ENCODE data around the gene TNS3.
A peak's percentile ranks its signal among the peaks of the same experiment; 100 is the strongest.

The TNS3 gene

GRCh38 chr7:47536661-47537611, 45.0 kb downstream of the TNS3 start:
- DNase-seq (ENCODE audit: low spot score in 2 of 2) (no peak), ATAC-seq (replicated peaks; ENCODE audit: extremely low read depth, poor library complexity, severe bottlenecking) (no peak)
- no peaks in the 10 kb centered on the region for H3K4me1 Mint-ChIP-seq
- no peaks in the 10 kb centered on the region for H3K36me3 Mint-ChIP-seq (ENCODE audit: insufficient read depth)
- no peaks in the 10 kb centered on the region for H3K9me3 Mint-ChIP-seq
- H3K27ac Mint-ChIP-seq (ENCODE audit: low read depth) = no peak overlapping the region
- H3K4me3 Mint-ChIP-seq = no peak overlapping the region
- no peaks in the 10 kb centered on the region for H3K27me3 Mint-ChIP-seq

- ATAC-seq (replicated peaks; ENCODE audit: extremely low read depth, poor library complexity, severe bottlenecking) (no peak), DNase-seq (ENCODE audit: low spot score in 2 of 2) (no peak)
- no peaks in the 10 kb centered on the region for H3K4me1 Mint-ChIP-seq
- no peak overlapping the region for H3K4me3 Mint-ChIP-seq
- H3K27ac Mint-ChIP-seq (ENCODE audit: low read depth) = no peak overlapping the region
- no peaks in the 10 kb centered on the region for H3K9me3 Mint-ChIP-seq
- no peaks in the 10 kb centered on the region for H3K27me3 Mint-ChIP-seq
- H3K36me3 Mint-ChIP-seq (ENCODE audit: insufficient read depth) = no peaks in the 10 kb centered on the region
These were observed 45.9 kb downstream of the TNS3 start for GRCh38 chr7:47535704-47536628.

GRCh38 chr7:47535035-47535703, 46.7 kb downstream of the TNS3 start:
- no peak for ATAC-seq (replicated peaks; ENCODE audit: extremely low read depth, poor library complexity, severe bottlenecking)

GRCh38 chr7:47534322-47535034, 47.4 kb downstream of the TNS3 start:
- Mint-ChIP-seq H3K27me3 (no peaks in the 10 kb centered on the region), H3K4me1 (no peaks in the 10 kb centered on the region), H3K4me3 (no peak overlapping the region), H3K9me3 (no peaks in the 10 kb centered on the region), H3K27ac (ENCODE audit: low read depth) (no peak overlapping the region), H3K36me3 (ENCODE audit: insufficient read depth) (no peaks in the 10 kb centered on the region)
- ATAC-seq (replicated peaks; ENCODE audit: extremely low read depth, poor library complexity, severe bottlenecking) (no peak), DNase-seq (ENCODE audit: low spot score in 2 of 2) (no peak)

More at GRCh38 chr7:47535035-47535703, 46.7 kb downstream of the TNS3 start:
- H3K4me3 Mint-ChIP-seq = no peak overlapping the region
- H3K4me1 Mint-ChIP-seq = no peaks in the 10 kb centered on the region
- no peak for DNase-seq (ENCODE audit: low spot score in 2 of 2)
- no peaks in the 10 kb centered on the region for H3K27me3 Mint-ChIP-seq
- no peak overlapping the region for H3K27ac Mint-ChIP-seq (ENCODE audit: low read depth)
- no peaks in the 10 kb centered on the region for H3K9me3 Mint-ChIP-seq
- no peaks in the 10 kb centered on the region for H3K36me3 Mint-ChIP-seq (ENCODE audit: insufficient read depth)

- ATAC-seq (replicated peaks; ENCODE audit: extremely low read depth, poor library complexity, severe bottlenecking) = peak; percentile 10
- no peaks in the 10 kb centered on the region for H3K36me3 Mint-ChIP-seq (ENCODE audit: insufficient read depth)
These were observed 50.1 kb downstream of the TNS3 start for GRCh38 chr7:47531584-47532492.

GRCh38 chr7:47529826-47530555, 51.9 kb downstream of the TNS3 start:
- Mint-ChIP-seq H3K4me3 (no peak overlapping the region), H3K9me3 (no peaks in the 10 kb centered on the region), H3K27ac (ENCODE audit: low read depth) (no peak overlapping the region), H3K4me1 (no peaks in the 10 kb centered on the region), H3K27me3 (no peaks in the 10 kb centered on the region), H3K36me3 (ENCODE audit: insufficient read depth) (no peaks in the 10 kb centered on the region)
- DNase-seq (ENCODE audit: low spot score in 2 of 2) (no peak), ATAC-seq (replicated peaks; ENCODE audit: extremely low read depth, poor library complexity, severe bottlenecking) (no peak)

More at GRCh38 chr7:47531584-47532492, 50.1 kb downstream of the TNS3 start:
- Mint-ChIP-seq H3K9me3 (no peaks in the 10 kb centered on the region), H3K27me3 (no peaks in the 10 kb centered on the region), H3K27ac (ENCODE audit: low read depth) (no peak overlapping the region), H3K4me3 (no peak overlapping the region), H3K4me1 (no peaks in the 10 kb centered on the region)
- DNase-seq (ENCODE audit: low spot score in 2 of 2) = no peak

- ATAC-seq (replicated peaks; ENCODE audit: extremely low read depth, poor library complexity, severe bottlenecking) (no peak), DNase-seq (ENCODE audit: low spot score in 2 of 2) (no peak)
- Mint-ChIP-seq H3K4me3 (no peak overlapping the region), H3K4me1 (no peaks in the 10 kb centered on the region), H3K27me3 (no peaks in the 10 kb centered on the region), H3K9me3 (no peaks in the 10 kb centered on the region), H3K27ac (ENCODE audit: low read depth) (no peak overlapping the region), H3K36me3 (ENCODE audit: insufficient read depth) (no peaks in the 10 kb centered on the region)
These were observed 52.5 kb downstream of the TNS3 start for GRCh38 chr7:47529405-47529804.

GRCh38 chr7:47528471-47528870, 53.4 kb downstream of the TNS3 start:
- Mint-ChIP-seq H3K4me1 (no peaks in the 10 kb centered on the region), H3K27ac (ENCODE audit: low read depth) (no peak overlapping the region), H3K27me3 (no peaks in the 10 kb centered on the region), H3K9me3 (no peaks in the 10 kb centered on the region), H3K4me3 (no peak overlapping the region), H3K36me3 (ENCODE audit: insufficient read depth) (no peaks in the 10 kb centered on the region)
- ATAC-seq (replicated peaks; ENCODE audit: extremely low read depth, poor library complexity, severe bottlenecking) (no peak), DNase-seq (ENCODE audit: low spot score in 2 of 2) (no peak)

GRCh38 chr7:47526466-47526865, 55.4 kb downstream of the TNS3 start:
- H3K4me3 Mint-ChIP-seq = no peak overlapping the region
- H3K27ac Mint-ChIP-seq (ENCODE audit: low read depth) = no peak overlapping the region
- no peaks in the 10 kb centered on the region for H3K27me3 Mint-ChIP-seq
- no peaks in the 10 kb centered on the region for H3K4me1 Mint-ChIP-seq
- H3K36me3 Mint-ChIP-seq (ENCODE audit: insufficient read depth) = no peaks in the 10 kb centered on the region
- ATAC-seq (replicated peaks; ENCODE audit: extremely low read depth, poor library complexity, severe bottlenecking) (no peak), DNase-seq (ENCODE audit: low spot score in 2 of 2) (no peak)
- H3K9me3 Mint-ChIP-seq = no peaks in the 10 kb centered on the region

GRCh38 chr7:47525066-47525623, 56.8 kb downstream of the TNS3 start:
- DNase-seq (ENCODE audit: low spot score in 2 of 2) (no peak), ATAC-seq (replicated peaks; ENCODE audit: extremely low read depth, poor library complexity, severe bottlenecking) (no peak)
- H3K27ac Mint-ChIP-seq (ENCODE audit: low read depth) = no peak overlapping the region
- no peaks in the 10 kb centered on the region for H3K9me3 Mint-ChIP-seq
- H3K4me1 Mint-ChIP-seq = no peaks in the 10 kb centered on the region
- no peaks in the 10 kb centered on the region for H3K36me3 Mint-ChIP-seq (ENCODE audit: insufficient read depth)
- no peaks in the 10 kb centered on the region for H3K27me3 Mint-ChIP-seq
- no peak overlapping the region for H3K4me3 Mint-ChIP-seq

All from central memory CD8-positive, alpha-beta T cell (primary cell).